NCI-H1417 treated with DMSO at 0.1 percent for 48 hours (cell line): ENCODE data around the gene TMEM26.

Experiments
- DNase-seq: peaks from one replicate; lab custom pipeline; 2025; lab: John Stamatoyannopoulos, UW

The TMEM26 gene

GRCh38 chr10:61458031-61458430, 4.8 kb upstream of the TMEM26 start:
- no peak for DNase-seq

- no peak for DNase-seq
Observed at GRCh38 chr10:61456095-61456789, 3.1 kb upstream of the TMEM26 start.

- DNase-seq = no peak
Observed at GRCh38 chr10:61455656-61456055, 2.5 kb upstream of the TMEM26 start.

- no peak for DNase-seq
Observed at GRCh38 chr10:61454541-61454940, 1.4 kb upstream of the TMEM26 start.

GRCh38 chr10:61452151-61452651, 980 bp downstream of the TMEM26 start:
- no peak for DNase-seq

GRCh38 chr10:61451357-61451756, 1.8 kb downstream of the TMEM26 start:
- no peak for DNase-seq

GRCh38 chr10:61448841-61449600, 4.2 kb downstream of the TMEM26 start:
- DNase-seq = no peak

GRCh38 chr10:61448091-61448490, 5.1 kb downstream of the TMEM26 start:
- DNase-seq = no peak

GRCh38 chr10:61439058-61439609, 14.0 kb downstream of the TMEM26 start:
- no peak for DNase-seq

- DNase-seq = no peak
Observed at GRCh38 chr10:61438141-61438988, 14.8 kb downstream of the TMEM26 start.

GRCh38 chr10:61423178-61423577, 30.0 kb downstream of the TMEM26 start:
- DNase-seq = no peak

- no peak for DNase-seq
Observed at GRCh38 chr10:61417661-61418060, 35.5 kb downstream of the TMEM26 start.

GRCh38 chr10:61415824-61416223, 37.4 kb downstream of the TMEM26 start:
- no peak for DNase-seq

GRCh38 chr10:61411706-61412105, 41.5 kb downstream of the TMEM26 start:
- no peak for DNase-seq

- DNase-seq = no peak
Observed at GRCh38 chr10:61410353-61411070, 42.7 kb downstream of the TMEM26 start.

GRCh38 chr10:61409157-61409556, 44.0 kb downstream of the TMEM26 start:
- DNase-seq = no peak

- no peak for DNase-seq
Observed at GRCh38 chr10:61408105-61408504, 45.1 kb downstream of the TMEM26 start.

- no peak for DNase-seq
Observed at GRCh38 chr10:61406736-61407135, 46.4 kb downstream of the TMEM26 start.

GRCh38 chr10:61406242-61406641, 46.9 kb downstream of the TMEM26 start:
- DNase-seq = no peak

- DNase-seq = no peak
Observed at GRCh38 chr10:61404751-61405150, 48.4 kb downstream of the TMEM26 start.

GRCh38 chr10:61400524-61400923, 52.7 kb downstream of the TMEM26 start:
- DNase-seq = no peak
